Retinal pigment epithelial cell (primary cell): ENCODE data around the gene FMNL2.

ENCODE experiments used
- DNase-seq: peaks from one replicate; pipeline ENCODE4 v3.0.0-alpha.2; 2010; ENCODE audit warnings: low read depth
- H3K4me3 ChIP-seq: 2 replicates; pipeline ENCODE4 v1.5.1; 2011; ENCODE audit warnings: mild to moderate bottlenecking, low read length, control low read depth, moderate library complexity
- TF ChIP-seq, protein P1 (sequence below): conservative IDR thresholded peaks from 2 replicates; pipeline ENCODE4 v1.5.1; 2011; ENCODE audit warnings: low read depth, low read length, control low read depth, inconsistent platforms

The FMNL2 gene

GRCh38 chr2:152335016-152335725 is at the start of gene FMNL2:
Gene FMNL2, plus strand, starts transcription at chr2:152335174.
- peak within 1 kb of the TSS; percentile 83 for H3K4me3 ChIP-seq
- TF ChIP-seq, protein P1, sequence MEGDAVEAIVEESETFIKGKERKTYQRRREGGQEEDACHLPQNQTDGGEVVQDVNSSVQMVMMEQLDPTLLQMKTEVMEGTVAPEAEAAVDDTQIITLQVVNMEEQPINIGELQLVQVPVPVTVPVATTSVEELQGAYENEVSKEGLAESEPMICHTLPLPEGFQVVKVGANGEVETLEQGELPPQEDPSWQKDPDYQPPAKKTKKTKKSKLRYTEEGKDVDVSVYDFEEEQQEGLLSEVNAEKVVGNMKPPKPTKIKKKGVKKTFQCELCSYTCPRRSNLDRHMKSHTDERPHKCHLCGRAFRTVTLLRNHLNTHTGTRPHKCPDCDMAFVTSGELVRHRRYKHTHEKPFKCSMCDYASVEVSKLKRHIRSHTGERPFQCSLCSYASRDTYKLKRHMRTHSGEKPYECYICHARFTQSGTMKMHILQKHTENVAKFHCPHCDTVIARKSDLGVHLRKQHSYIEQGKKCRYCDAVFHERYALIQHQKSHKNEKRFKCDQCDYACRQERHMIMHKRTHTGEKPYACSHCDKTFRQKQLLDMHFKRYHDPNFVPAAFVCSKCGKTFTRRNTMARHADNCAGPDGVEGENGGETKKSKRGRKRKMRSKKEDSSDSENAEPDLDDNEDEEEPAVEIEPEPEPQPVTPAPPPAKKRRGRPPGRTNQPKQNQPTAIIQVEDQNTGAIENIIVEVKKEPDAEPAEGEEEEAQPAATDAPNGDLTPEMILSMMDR: no peak
- DNase-seq: no peak

DNA sequence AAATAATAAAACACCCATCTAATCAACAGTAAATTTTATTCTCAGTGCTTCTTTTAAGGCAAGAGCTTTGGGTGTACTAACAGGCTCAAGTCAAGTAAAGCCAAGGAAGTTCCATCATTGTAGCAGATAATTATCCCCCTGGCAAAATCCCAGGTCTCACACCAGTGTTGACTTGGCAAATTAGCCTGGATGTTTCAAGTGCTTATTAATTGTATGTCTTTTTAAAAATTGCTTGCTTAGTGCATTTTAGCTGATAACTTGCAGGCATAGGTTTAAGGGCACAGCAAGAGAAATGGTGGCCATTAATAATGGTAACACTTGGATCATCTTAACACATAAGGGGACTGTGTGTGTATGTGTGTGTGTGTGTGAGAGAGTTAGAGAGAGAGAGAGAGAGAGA is 42.0 kb upstream of the FMNL2 start:
- H3K4me3 ChIP-seq: no peak overlapping the region
- TF ChIP-seq, protein P1: no peak
- DNase-seq: no peak

DNA sequence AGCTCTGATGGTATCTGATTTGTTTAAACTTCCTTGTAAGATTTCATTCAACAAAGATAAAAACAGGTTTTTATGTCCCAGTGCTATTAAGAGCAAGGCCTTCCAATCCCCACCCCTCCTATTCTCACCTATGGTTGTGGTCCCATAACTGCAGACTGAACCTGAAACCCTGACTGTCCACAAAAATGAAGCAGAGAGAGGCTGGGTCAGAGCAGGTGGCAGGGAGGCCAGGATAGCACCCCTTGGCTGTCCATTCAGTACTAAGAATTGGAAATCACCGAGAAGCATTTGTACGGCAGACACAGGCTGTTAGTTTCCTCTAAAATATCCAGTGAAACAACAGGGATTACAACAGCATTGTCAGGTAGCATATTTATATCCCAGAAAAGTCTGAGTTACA is 37.3 kb upstream of the FMNL2 start:
- DNase-seq: no peak
- TF ChIP-seq, protein P1: no peak
- no peak overlapping the region for H3K4me3 ChIP-seq

DNA sequence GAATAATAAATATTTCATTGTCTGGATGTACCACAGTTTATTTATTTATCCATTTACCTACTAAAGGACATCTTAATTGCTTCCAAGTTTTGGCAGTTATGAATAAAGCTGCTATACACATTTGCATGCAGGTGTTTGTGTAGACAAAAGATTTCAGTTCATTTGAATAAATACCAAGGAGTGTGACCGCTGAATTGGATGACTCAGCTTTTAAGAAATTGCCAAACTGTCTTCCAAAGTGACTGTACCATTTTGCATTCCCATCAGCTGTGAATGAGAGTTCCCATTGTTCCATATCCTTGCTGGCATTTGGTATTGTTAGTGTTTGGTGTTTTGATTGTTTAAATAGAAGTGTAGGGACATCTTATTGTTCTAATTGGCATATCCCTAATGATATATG is 36.2 kb upstream of the FMNL2 start:
- TF ChIP-seq, protein P1: no peak
- no peak for DNase-seq
- no peak overlapping the region for H3K4me3 ChIP-seq

GRCh38 chr2:152301131-152301530 is 33.8 kb upstream of the FMNL2 start:
- TF ChIP-seq, protein P1: no peak
- no peak for DNase-seq
- H3K4me3 ChIP-seq: no peak overlapping the region

DNA sequence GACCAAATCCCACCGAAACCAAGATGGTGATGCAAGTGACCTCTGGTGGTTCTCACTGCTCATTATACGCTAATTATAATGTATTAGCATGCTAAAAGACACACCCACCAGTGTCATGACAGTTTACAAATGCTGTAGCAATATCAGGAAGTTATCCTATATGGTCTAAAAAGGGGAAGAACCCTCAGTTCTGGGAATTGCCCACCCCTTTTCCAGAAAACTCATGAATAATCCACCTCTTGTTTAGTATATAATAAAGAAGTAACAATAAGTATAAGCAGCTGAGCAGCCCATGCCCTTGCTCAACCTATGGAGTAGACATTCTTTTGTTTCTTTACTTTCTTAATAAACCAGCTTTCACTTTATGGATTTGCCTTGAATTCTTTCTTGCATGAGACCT is 31.0 kb upstream of the FMNL2 start:
- DNase-seq: no peak

GRCh38 chr2:152304836-152305235 is 30.1 kb upstream of the FMNL2 start:
- TF ChIP-seq, protein P1: no peak
- H3K4me3 ChIP-seq: no peak overlapping the region
- DNase-seq: no peak

More for the DNA sequence above, 31.0 kb upstream of the FMNL2 start:
- TF ChIP-seq, protein P1: no peak
- H3K4me3 ChIP-seq: no peak overlapping the region
